HG02884 (cell line): ENCODE measurements around the gene ILK.
A peak's percentile ranks its signal among the peaks of the same experiment; 100 is the strongest.

Experiments used
- ATAC-seq: cut with Tn5 transposase; IDR thresholded peaks from one replicate; pipeline ENCODE4 v1.9.1; 2021; ENCODE audit warnings: mild to moderate bottlenecking, moderate library complexity; ENCODE audit not compliant: unreplicated experiment

ILK gene

DNA sequence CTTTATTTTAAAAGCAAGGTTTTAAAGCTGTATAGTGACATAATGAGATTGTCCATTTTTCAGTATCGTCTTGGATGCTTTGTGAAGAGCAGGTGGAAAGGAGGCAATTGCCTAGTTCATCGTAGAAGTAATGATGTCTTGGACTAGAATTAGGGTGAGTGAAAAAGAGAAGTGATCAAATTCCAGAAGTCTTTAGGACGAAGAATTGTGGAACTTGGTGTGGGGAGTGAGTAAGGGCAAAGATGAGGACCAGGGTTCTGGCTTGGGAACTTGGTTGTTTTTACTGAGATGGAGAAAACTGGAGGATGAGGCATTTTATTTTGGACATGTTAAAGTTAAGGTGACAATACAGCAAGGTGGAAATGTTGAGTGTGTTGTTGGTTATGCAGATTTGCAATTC, 1.2 kb downstream of the ILK start:
- no peak for ATAC-seq

DNA sequence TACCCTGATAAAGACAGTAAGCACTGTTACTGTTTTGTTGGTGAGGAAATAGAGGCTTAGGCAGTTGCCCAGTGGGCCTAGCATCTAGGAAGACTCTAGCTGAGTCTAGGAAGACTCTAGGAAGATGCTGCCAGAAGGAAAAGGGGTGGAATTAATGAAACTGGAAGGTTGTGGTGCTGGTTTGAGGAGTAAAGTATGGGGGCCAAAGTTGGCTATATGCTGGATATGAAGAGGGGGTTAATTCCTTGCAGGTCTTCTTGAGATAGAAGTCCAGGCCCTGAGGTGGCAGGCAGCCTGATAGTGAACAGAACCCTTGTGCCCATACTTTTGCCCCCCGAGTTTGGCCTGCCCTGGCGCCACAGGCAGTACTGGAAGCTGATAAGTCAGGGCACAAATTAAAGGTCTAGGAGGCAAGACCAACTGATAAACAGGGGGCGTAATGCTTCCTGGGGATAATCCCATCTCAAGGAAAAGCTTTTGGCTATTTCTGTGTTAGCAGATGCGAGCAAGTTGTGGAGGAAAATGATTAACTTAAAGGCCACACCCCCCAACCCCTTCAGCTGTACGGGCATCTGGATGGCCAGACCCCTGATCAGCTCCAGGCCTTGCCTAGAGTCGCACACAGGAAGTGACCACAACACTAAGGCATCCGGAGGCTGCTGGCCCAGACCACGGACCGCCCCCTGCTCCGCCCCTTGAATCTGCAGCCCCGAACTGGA, 3.1 kb downstream of the ILK start:
- ATAC-seq, result peak; percentile 30

DNA sequence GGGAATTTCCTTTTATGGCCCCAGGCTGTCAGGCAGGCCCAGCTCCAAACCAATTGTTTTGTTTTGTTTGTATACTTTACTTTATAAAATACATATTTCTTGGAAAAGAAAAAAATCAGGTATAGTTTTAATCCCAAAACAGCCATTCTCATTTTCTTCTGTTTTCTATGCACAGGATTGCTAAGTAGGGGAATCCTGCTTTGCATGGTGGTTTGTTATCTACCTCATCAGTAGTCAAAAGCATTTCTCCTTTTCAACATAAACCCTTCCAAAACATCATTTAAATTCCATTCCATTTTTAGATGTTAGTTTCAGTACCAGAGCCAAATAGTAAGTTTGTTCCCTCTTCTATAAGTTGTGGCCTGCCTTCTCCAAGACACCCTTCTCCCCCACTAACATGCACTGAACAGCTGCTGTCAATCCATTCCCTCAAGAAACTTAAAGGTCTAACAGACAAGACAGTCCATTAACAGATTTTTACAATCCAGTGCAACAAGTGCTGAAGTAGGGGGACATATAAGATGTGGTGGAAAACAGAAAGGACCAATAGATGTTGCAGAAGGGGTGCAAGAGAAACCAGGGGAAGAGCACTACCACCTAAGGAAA, 3.7 kb downstream of the ILK start:
- no peak for ATAC-seq

DNA sequence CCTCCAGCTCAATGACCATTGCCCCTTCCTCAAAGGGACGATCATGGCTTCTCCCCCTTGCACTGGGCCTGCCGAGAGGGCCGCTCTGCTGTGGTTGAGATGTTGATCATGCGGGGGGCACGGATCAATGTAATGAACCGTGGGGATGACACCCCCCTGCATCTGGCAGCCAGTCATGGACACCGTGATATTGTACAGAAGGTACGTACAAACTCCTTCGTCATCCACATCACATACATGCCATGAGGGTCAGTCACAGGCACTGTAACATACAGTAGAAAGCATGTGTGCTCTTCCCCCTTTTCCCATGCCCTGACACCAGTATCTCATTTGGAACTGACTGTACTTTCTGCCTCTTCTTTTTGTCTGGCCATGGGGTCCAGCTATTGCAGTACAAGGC, 4.4 kb downstream of the ILK start:
- no peak for ATAC-seq

DNA sequence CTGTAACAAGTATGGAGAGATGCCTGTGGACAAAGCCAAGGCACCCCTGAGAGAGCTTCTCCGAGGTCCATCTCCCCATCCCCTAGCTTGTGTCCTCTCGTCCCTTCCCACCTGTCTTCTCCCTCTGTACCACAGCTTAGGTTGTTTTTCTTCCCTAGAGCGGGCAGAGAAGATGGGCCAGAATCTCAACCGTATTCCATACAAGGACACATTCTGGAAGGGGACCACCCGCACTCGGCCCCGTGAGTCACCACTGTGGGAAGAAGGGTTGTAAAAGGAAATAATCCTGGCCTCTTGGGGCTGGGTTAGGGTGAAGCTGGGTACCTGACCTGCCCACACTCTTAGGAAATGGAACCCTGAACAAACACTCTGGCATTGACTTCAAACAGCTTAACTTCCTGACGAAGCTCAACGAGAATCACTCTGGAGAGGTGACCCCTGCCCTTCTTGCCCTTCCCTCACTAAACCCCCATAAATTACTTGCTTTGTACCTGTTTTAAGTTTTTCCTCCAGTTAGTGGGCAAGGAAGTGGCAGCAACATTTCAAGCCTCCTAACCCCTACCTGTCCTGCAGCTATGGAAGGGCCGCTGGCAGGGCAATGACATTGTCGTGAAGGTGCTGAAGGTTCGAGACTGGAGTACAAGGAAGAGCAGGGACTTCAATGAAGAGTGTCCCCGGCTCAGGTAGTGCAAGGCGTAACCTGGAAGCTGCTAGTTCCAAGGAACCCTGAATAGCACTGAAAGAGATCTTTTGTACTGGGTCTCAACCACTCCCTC, 5.3 kb downstream of the ILK start:
- no peak for ATAC-seq

DNA sequence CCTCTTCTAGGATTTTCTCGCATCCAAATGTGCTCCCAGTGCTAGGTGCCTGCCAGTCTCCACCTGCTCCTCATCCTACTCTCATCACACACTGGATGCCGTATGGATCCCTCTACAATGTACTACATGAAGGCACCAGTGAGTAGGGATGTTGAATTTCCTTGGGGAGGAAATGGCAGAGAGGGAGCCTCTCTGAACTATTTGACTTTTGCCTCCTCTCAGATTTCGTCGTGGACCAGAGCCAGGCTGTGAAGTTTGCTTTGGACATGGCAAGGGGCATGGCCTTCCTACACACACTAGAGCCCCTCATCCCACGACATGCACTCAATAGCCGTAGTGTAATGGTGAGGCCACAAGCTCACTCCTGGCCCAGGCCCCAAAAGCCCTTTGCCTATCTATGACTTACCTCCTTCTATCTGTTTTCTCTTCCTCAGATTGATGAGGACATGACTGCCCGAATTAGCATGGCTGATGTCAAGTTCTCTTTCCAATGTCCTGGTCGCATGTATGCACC, 6.0 kb downstream of the ILK start:
- ATAC-seq, result no peak

DNA sequence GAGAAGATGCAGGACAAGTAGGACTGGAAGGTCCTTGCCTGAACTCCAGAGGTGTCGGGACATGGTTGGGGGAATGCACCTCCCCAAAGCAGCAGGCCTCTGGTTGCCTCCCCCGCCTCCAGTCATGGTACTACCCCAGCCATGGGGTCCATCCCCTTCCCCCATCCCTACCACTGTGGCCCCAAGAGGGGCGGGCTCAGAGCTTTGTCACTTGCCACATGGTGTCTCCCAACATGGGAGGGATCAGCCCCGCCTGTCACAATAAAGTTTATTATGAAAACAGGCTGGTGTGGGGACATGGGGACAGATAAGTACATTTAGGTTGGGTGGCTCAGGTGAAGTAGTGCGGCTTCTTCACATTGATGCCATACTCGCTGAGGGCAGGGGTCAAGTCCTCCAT, 7.0 kb downstream of the ILK start:
- ATAC-seq, result no peak

DNA sequence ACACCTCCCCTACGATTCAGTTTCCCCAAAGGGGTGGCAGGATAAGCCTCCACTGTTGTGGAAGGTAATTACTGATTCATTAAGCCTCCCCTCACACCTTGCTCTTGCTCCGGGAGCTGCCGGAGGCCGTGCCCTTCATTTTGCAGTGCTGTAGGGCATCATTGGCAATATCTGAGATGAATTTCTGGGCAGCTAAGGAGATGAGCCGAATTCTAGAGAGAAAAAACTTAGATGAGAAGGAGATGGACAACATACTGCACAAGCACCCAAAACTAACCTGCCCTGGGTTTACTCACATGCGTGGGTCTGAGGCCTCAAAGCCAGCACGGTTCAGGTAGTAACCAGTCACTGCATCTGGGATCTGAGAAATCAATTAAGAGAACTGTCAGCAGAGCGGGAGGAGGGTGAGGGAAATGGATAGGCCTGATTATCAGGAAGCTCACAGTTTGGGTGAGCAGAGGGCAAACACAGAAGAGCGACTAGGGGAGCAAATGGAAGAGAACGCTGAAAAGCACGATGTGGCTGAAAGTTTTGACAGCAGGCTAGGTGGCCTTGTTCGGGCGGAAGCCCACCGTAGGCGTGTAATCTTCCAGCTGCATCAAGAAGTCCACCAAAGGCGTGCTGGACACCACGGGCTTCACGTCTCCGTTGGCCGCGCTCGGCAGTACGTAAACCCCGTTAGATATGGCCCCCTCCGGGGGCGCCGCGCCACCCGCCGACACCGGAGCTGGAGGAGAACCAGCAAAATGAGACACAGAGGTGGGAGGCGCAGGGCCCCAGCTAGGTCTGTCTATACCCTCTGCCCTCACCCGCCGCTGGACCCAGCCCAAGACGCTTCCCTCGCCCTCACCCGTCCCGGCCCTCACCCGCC, 7.8 kb downstream of the ILK start:
- ATAC-seq, result no peak

DNA sequence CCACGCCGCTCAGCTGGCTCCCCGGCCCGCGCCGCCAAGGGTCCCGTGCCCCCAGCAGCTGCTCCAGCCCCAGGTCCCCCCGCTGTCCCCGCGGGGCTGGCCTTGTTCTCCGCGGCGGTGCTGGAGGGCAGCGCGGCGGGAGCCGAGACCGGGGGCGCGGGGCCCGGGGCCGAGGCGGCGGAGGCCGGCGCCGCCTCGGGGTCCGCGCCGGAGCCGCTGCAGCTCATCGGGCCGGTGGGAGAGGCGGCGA, 8.3 kb downstream of the ILK start:
- ATAC-seq, result peak; percentile 8

DNA sequence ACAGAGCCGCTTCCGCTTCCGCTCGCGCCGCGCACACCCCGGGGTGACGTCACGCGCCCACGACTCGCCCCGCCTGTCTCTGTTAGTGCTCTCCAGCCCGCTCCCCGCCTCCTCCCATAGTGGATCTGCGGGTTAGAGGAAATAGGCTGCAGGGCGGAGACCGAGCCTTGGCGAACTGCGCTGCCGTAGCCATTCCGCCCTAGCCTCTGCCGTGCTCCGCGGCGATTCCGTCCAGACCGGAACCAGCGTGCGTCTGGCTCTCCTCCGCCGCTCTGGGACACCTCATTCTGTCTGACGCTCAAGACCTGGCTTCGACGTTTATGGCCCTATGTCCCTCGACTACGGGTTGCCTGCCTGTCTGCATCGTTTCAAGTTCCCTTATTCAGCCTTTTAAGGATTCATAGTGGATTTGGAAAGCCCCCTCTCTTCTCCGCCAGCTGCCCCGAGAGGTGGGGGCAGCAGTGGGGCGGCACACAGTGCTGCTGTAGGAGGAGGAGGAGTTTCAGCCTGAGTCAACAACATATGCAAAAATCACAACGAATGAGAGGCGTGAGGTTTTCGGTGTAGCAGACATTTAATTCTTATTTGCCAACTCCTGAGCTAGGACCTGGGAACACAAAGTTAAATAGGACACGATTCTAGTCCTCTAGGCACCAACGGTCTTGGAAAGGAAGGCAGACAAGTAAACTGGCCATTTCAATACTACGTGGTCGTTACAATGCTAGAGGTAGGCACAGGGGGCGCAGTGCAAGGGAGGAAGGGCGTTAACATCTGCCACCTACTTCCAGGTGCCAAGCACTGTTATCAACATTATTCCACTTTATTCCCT, 8.9 kb downstream of the ILK start, which contains the start of gene TAF10:
TAF10 (minus strand) TSS at position 4 of the 829 bp plus-strand sequence. CDS start 27 bp downstream, outside the sequence.
- peak; percentile 86 for ATAC-seq

DNA sequence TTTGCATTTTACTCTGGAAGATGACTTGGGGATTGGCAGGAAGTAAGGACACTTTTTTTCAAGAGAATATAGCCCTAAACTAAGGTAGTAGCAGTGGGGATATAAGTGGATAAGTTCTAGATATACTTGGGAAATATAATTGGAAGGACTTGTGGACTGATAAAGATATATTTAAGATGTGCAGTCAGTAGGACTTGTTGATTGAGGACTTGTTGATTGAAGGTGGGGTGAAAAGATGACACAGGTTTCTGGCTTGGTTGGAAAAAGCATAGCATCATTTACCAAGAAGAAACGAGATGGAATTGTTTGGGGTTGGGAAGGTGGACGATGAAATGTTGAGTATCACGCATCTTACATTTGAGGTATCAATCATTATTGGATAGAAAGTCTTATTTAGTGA, 9.9 kb downstream of the ILK start:
- no peak for ATAC-seq

DNA sequence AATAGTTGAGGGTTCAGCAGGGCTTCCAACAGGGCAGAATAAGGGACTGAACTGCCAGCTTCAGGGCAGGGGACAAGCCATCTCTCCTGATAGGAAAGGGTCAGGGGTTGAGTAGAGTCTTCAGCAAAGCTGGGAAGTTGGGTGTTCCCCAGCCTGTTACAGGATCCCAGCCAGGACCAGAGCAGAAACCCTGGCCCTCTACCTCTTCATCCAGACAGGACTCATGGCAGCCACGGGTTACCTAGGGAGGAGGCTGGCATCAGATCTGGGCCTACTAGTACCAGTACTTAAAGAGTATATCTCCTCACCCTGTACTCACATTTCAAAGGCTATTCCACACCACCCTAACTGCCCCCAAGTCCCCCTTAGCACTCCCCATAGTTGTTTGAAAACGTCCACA, 10.9 kb downstream of the ILK start:
- no peak for ATAC-seq

DNA sequence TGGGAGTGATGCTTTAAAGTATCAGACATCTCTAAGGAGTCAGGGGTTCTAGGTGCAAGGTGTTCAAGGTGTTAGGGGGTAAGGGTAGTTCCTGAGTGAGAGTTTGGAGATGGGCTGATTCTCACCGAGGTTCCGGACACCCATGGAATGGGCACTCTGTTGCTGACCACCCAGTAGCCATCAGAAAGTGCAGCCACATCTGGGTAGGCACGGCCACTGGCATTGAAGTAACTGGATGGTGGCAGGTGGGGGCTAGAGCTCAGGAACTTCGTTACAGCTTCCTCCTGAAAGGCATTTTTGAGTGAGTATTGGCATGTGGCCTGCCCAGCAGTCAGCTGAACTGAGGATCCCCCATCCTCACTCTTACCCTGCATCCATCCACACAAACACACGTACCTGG, 11.5 kb downstream of the ILK start:
- no peak for ATAC-seq

DNA sequence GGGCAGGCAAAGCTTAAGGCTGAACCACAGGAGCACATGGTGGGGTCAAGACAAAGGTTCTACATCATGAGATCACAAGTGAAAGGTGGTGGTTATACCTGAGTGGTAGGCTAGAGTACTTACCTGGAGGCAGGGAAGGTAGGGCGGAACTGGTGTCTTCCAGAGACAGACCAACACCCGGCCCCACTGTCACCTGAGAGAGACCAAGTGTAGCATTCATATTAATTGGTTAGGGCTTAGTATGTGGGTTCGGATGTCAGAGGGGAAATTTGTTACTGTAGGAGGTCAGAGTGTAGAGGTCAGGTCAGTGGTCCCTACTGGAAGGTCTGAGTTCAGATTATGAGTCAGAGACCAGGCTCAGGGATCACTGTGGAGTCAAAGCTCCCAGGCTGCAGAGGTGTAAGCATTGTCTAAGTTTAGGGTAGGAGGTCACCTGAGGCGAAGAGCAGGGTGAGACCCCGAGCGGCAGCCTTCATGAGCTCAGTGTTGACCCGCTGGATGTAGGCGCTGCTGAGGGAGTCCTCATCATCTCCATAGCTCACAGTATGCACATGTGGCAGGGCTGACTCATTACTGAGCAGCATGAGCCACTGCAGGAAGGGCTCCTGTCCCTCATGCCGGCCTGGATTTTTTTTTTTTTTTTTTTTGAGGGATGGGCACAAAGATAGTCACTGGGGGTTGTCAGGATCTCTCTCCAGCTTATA, 12.5 kb downstream of the ILK start:
- ATAC-seq, result no peak

DNA sequence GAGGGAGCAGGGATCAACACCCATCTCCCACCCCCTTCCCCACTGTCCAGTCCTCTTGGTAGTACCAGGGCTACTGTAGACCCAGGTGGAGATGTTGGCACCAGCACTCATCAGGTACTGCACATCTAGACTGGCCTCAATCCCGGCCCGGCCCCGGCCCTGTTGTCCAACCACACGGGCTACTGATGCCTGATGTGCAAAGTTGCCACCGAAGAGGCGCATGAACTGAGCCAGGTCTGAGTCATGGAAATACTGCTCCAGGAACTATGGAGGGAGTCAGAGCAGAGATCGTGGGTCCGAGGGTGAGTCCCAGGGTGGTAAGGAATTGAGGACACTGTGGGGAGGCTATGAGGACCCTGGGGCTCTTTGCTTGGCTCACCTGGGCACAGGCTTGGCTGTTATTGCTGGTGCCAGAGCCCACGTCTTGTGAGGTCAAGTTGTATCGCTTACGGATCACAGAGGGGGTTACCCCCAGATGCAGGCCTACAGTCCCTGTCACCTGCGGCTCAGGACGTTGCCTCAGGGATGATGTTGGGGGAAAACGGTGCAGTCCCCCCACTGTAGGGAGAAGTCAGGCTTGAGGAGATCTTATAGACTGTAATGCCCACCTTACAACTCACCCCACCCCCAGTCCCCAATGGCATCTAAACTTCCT, 13.1 kb downstream of the ILK start:
- no peak for ATAC-seq

DNA sequence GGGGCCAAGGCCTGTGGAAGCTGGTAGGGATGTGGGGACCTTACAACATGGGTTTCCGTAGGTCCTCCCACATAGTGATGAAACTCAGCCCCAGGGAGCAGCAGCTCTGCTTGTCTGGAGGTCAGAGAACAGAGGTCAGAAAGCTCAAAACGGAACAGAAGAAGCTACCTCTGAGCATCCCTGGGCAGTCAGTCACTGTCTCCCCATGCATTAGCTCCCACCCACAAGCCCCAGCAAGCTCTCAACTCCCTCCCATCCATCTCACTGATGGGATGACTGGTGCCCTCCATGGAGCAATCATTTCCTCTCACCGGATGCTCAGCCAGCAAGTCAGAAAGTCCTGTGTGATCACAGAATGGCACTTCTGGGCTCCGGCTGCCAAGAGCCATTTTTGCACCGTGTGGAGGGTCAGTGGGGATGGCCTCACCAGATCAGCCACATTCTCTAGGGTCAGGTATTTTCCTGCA, 13.8 kb downstream of the ILK start:
- ATAC-seq, result no peak

DNA sequence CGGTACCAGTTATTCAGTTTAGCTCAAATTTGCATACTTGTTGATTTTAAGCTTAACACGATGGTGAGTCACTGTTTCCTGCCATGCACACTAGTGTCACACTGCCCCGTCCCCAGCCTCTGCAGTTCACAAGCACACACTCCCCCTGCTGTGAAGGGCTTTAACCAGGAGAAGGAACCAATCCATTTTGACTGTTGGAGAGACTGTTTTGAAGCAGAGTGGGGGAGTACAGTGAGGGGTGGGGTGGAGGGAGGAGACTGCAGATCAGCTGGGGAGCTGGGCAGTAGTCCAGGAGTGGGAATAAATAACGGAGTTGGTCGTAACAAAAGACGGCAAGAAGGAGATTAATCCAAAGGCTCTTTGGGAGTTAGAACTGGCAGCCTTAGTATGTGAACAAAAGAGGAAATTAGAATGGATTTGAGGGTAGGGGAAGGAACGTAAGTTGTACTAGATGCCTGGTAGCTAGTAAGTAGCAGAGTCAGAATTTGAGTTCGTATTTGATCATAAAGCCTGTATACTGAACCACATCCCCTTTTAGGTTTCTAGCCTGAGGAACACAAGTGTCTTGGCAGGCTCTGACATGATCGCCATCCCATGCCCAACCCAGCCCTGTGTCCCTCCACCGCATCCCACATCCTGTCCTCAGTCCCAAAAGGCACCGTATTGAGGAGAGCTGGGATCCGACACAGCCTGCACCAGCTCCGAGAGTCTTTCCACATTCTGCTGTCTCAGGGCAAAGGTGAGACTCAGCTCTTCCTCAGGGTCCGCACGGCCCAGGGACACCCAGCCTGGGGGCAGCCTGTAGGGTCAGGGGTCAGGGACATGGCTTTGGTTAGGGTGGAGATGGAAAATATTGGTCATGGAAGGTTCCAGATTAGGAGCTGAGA, 14.8 kb downstream of the ILK start:
- no peak for ATAC-seq
